H9 (cell line): ENCODE data around the gene ZNF28. TPM values are rescaled to one million over a fixed set of nuclear protein-coding genes. Genes with fewer than 3 reads are reported as not detected.

Source experiments
- DNase-seq: peaks from one replicate; pipeline ENCODE4 v3.0.0-alpha.2; 2017
- H2AFZ ChIP-seq: one replicate; pipeline ENCODE4 v1.6.1; 2013; ENCODE audit warnings: mild to moderate bottlenecking, low read length, control low read depth, moderate library complexity
- H2AK5ac ChIP-seq: 2 replicates; pipeline ENCODE4 v1.6.1; 2013; ENCODE audit warnings: low read length, control low read depth, mixed read lengths; ENCODE audit not compliant: insufficient read length
- H2BK120ac ChIP-seq: one replicate; pipeline ENCODE4 v1.6.1; 2013; ENCODE audit warnings: low read depth, mild to moderate bottlenecking, low read length, control low read depth, inconsistent platforms; ENCODE audit not compliant: poor library complexity, severe bottlenecking
- H2BK12ac ChIP-seq: 2 replicates; pipeline ENCODE4 v1.6.1; 2013; ENCODE audit warnings: low read length, control low read depth, mixed read lengths, low read depth; ENCODE audit not compliant: insufficient read length
- H2BK15ac ChIP-seq: 2 replicates; pipeline ENCODE4 v1.6.1; 2013; ENCODE audit warnings: low read depth, low read length, control low read depth
- H2BK20ac ChIP-seq: one replicate; pipeline ENCODE4 v1.6.1; 2013; ENCODE audit warnings: low read depth, mild to moderate bottlenecking, low read length, control low read depth, inconsistent platforms; ENCODE audit not compliant: poor library complexity, severe bottlenecking
- H2BK5ac ChIP-seq: 2 replicates; pipeline ENCODE4 v1.6.1; 2013; ENCODE audit warnings: low read length, control low read depth, mixed read lengths; ENCODE audit not compliant: insufficient read length
- H3K14ac ChIP-seq: 2 replicates; pipeline ENCODE4 v1.6.1; 2013; ENCODE audit warnings: low read length, control low read depth; ENCODE audit not compliant: insufficient read depth
- H3K18ac ChIP-seq: 2 replicates; pipeline ENCODE4 v1.6.1; 2013; ENCODE audit warnings: low read depth, mild to moderate bottlenecking, mixed read lengths, low read length, control low read depth; ENCODE audit not compliant: insufficient read length
- H3K23ac ChIP-seq: 2 replicates; pipeline ENCODE4 v1.6.1; 2013; ENCODE audit warnings: low read length, control low read depth, mixed read lengths, low read depth; ENCODE audit not compliant: insufficient read length
- H3K23me2 ChIP-seq: 2 replicates; pipeline ENCODE4 v1.6.1; 2013; ENCODE audit warnings: low read depth, mild to moderate bottlenecking, mixed read lengths, low read length, control low read depth; ENCODE audit not compliant: insufficient read length, poor library complexity, severe bottlenecking
- H3K27ac ChIP-seq: 2 replicates; pipeline ENCODE4 v1.5.1; 2013; ENCODE audit warnings: low read length, control low read depth, mixed read lengths, low read depth; ENCODE audit not compliant: insufficient read length
- H3K27me3 ChIP-seq: 2 replicates; pipeline ENCODE4 v1.6.1; 2013; ENCODE audit warnings: low read length, control low read depth, inconsistent platforms; ENCODE audit not compliant: insufficient read depth
- H3K4ac ChIP-seq: 2 replicates; pipeline ENCODE4 v1.6.1; 2013; ENCODE audit warnings: low read depth, mild to moderate bottlenecking, control low read depth, inconsistent platforms, low read length, moderate library complexity
- H3K4me1 ChIP-seq: 2 replicates; pipeline ENCODE4 v1.6.1; 2013; ENCODE audit warnings: low read length, control low read depth, inconsistent platforms; ENCODE audit not compliant: insufficient read depth
- H3K4me2 ChIP-seq: 2 replicates; pipeline ENCODE4 v1.6.1; 2013; ENCODE audit warnings: low read length, control low read depth, mixed read lengths; ENCODE audit not compliant: insufficient read length, insufficient read depth
- H3K56ac ChIP-seq: 2 replicates; pipeline ENCODE4 v1.6.1; 2013; ENCODE audit warnings: low read depth, mild to moderate bottlenecking, mixed read lengths, low read length, control low read depth; ENCODE audit not compliant: insufficient read length
- H3K79me1 ChIP-seq: 2 replicates; pipeline ENCODE4 v1.6.1; 2013; ENCODE audit warnings: low read depth, mild to moderate bottlenecking, moderate library complexity, low read length, control low read depth, inconsistent platforms; ENCODE audit not compliant: insufficient read depth, poor library complexity, severe bottlenecking
- H3K79me2 ChIP-seq: 2 replicates; pipeline ENCODE4 v1.6.1; 2013; ENCODE audit warnings: low read length, control low read depth, inconsistent platforms; ENCODE audit not compliant: insufficient read depth
- H3K9ac ChIP-seq: 2 replicates; pipeline ENCODE4 v1.6.1; 2013; ENCODE audit warnings: low read length, control low read depth, mixed read lengths; ENCODE audit not compliant: insufficient read length; ENCODE audit errors: extremely low read depth
- H3K9me3 ChIP-seq: one replicate; pipeline ENCODE4 v1.6.1; 2013; ENCODE audit warnings: low read depth, low read length, inconsistent platforms; ENCODE audit not compliant: control insufficient read depth
- H3T11ph ChIP-seq: one replicate; pipeline ENCODE4 v1.6.1; 2013; ENCODE audit warnings: mild to moderate bottlenecking, low read length, control low read depth, inconsistent platforms
- H4K20me1 ChIP-seq: one replicate; pipeline ENCODE4 v1.6.1; 2013; ENCODE audit not compliant: control insufficient read depth, insufficient read length, insufficient read depth
- H4K5ac ChIP-seq: 2 replicates; pipeline ENCODE4 v1.6.1; 2013; ENCODE audit warnings: low read depth, mild to moderate bottlenecking, mixed read lengths, low read length, control low read depth; ENCODE audit not compliant: insufficient read length
- H4K8ac ChIP-seq: replicated peaks from 2 replicates; pipeline ENCODE4 v1.6.1; 2013; ENCODE audit warnings: low read length, control low read depth, mixed read lengths, low read depth; ENCODE audit not compliant: insufficient read length
- H4K91ac ChIP-seq: 2 replicates; pipeline ENCODE4 v1.6.1; 2013; ENCODE audit warnings: low read depth, mild to moderate bottlenecking, moderate library complexity, mixed read lengths, low read length, control low read depth; ENCODE audit not compliant: insufficient read length
- H3K27ac Mint-ChIP-seq, 3 experiments: 2 replicates in 2 of 3; 3 replicates in 1 of 3; pipeline ENCODE4 v1.8.0; 2020 to 2021; ENCODE audit warnings: mixed read lengths in 3 of 3, mild to moderate bottlenecking in 1 of 3, moderate library complexity in 1 of 3
- H3K27me3 Mint-ChIP-seq: 2 replicates; pipeline ENCODE4 v1.8.0; 2021; ENCODE audit warnings: low read depth, mild to moderate bottlenecking, moderate library complexity, mixed read lengths
- H3K36me3 Mint-ChIP-seq, 3 experiments: 2 replicates in 2 of 3; 3 replicates in 1 of 3; pipeline ENCODE4 v1.8.0; 2020 to 2021; ENCODE audit warnings: low read depth in 3 of 3, mixed read lengths in 3 of 3; ENCODE audit not compliant: insufficient read depth in 1 of 3
- H3K4me1 Mint-ChIP-seq, 2 experiments: 2 replicates each; pipeline ENCODE4 v1.8.0; 2020; ENCODE audit warnings: mixed read lengths in 2 of 2
- H3K4me3 Mint-ChIP-seq, 2 experiments: 2 replicates in 1 of 2; 3 replicates in 1 of 2; pipeline ENCODE4 v1.8.0; 2020 to 2021; ENCODE audit warnings: mild to moderate bottlenecking in 2 of 2, mixed read lengths in 2 of 2, moderate library complexity in 1 of 2
- H3K9me3 Mint-ChIP-seq, 2 experiments: 2 replicates in 1 of 2; 3 replicates in 1 of 2; pipeline ENCODE4 v1.8.0; 2020; ENCODE audit warnings: mild to moderate bottlenecking in 2 of 2, mixed read lengths in 2 of 2, moderate library complexity in 1 of 2
- WGBS: extraction: QIAGEN DNeasy Blood & Tissue Kit; methylation state at CpG from one replicate; pipeline ENCODE4 v1.1.7; 2013; ENCODE audit warnings: missing lambda C conversion rate, low lambda C conversion rate, mixed read lengths; ENCODE audit not compliant: insufficient read length; ENCODE audit errors: extremely low coverage; 5-methylcytosine and 5-hydroxymethylcytosine counted together
- total RNA-seq: library from RNA; stranded (reverse); gene quantifications from 2 replicates; pipeline ENCODE4 v1.2.1, GENCODE V29; 2021
- TF ChIP-seq, protein P1 (sequence below): fragments of 200-600 bp; sonication (generic); conservative IDR thresholded peaks from 3 replicates; pipeline ENCODE4 v1.8.0; 2021; ENCODE audit warnings: antibody characterized with exemption, mild to moderate bottlenecking

The ZNF28 gene
- total RNA-seq, 1 experiment from 2014 or later, result 31.3 TPM

GRCh38 chr19:52786078-52786463 lies 35.4 kb downstream of the ZNF28 start:
- TF ChIP-seq, protein P1, sequence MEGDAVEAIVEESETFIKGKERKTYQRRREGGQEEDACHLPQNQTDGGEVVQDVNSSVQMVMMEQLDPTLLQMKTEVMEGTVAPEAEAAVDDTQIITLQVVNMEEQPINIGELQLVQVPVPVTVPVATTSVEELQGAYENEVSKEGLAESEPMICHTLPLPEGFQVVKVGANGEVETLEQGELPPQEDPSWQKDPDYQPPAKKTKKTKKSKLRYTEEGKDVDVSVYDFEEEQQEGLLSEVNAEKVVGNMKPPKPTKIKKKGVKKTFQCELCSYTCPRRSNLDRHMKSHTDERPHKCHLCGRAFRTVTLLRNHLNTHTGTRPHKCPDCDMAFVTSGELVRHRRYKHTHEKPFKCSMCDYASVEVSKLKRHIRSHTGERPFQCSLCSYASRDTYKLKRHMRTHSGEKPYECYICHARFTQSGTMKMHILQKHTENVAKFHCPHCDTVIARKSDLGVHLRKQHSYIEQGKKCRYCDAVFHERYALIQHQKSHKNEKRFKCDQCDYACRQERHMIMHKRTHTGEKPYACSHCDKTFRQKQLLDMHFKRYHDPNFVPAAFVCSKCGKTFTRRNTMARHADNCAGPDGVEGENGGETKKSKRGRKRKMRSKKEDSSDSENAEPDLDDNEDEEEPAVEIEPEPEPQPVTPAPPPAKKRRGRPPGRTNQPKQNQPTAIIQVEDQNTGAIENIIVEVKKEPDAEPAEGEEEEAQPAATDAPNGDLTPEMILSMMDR, result no peak
- no peak overlapping the region for H2AFZ ChIP-seq

More at GRCh38 chr19:52786078-52786463, 35.4 kb downstream of the ZNF28 start:
- Histone ChIP-seq H3K79me1 (no peaks in the 10 kb centered on the region), H2AK5ac (no peak overlapping the region), H3K79me2 (no peaks in the 10 kb centered on the region), H2BK12ac (no peak overlapping the region), H3K4ac (no peak overlapping the region), H3K4me2 (peak overlapping the region; percentile 84), H4K5ac (no peak overlapping the region), H3K23ac (no peak overlapping the region), H3K4me1 (no peaks in the 10 kb centered on the region), H3T11ph (no peak overlapping the region), H3K23me2 (peaks cover 13% of the 10 kb centered on the region), H4K20me1 (no peaks in the 10 kb centered on the region), H3K9ac (peak overlapping the region; percentile 20), H2BK120ac (no peak overlapping the region), H3K9me3 (no peaks in the 10 kb centered on the region), H3K18ac (no peak overlapping the region), H3K27ac (no peak overlapping the region), H3K27me3 (no peaks in the 10 kb centered on the region; the same call in 1 of the 2 replicates), H3K14ac (peak overlapping the region; percentile 71; the same call in 1 of the 2 replicates), H4K91ac (no peak overlapping the region), H4K8ac (no peak overlapping the region), H2BK5ac (no peak overlapping the region), H2BK20ac (no peak overlapping the region), H3K56ac (no peak overlapping the region), H2BK15ac (no peak overlapping the region)
- H3K4me3 Mint-ChIP-seq, result peak overlapping the region; percentile 87 to 92
- no CpG with 5 or more reads among the region's 23 CpGs for WGBS
- H3K27me3 Mint-ChIP-seq, result peaks cover 44% of the 10 kb centered on the region
- peak overlapping the region in 1 of 3 experiments; percentile 34; a peak in 1 of 7 replicates for H3K27ac Mint-ChIP-seq
- H3K9me3 Mint-ChIP-seq, result peaks cover 0 to 7% of the 10 kb centered on the region in 2 experiments; a peak in 3 of 5 replicates
- DNase-seq, result no peak
- peaks cover 0 to 2% (median 0%) of the 10 kb centered on the region in 3 experiments; a peak in 2 of 7 replicates for H3K36me3 Mint-ChIP-seq
- peaks cover 12 to 15% of the 10 kb centered on the region in 2 experiments for H3K4me1 Mint-ChIP-seq
